GM19468 (cell line): ENCODE data around the gene ZNF197.
"Not testable (repeated sequence)": the region's sequence is repeated elsewhere in the genome, so short reads cannot be mapped to it uniquely, and the experiment has no call there.

Experiments used
- ATAC-seq: cut with Tn5 transposase; IDR thresholded peaks from one replicate; pipeline ENCODE4 v1.9.1; 2021; ENCODE audit warnings: mild to moderate bottlenecking, moderate library complexity, moderate number of reproducible peaks; ENCODE audit not compliant: unreplicated experiment; ENCODE audit errors: extremely low read depth

ZNF197 gene

GRCh38 chr3:44624749-44625480 lies at the start of gene ZNF197:
Gene ZNF197 (plus strand): TSS chr3:44625036. CDS start chr3:44629155, 4,119 bp downstream.
- peak; percentile 53 for ATAC-seq

GRCh38 chr3:44576613-44577012 lies 48.2 kb upstream of the ZNF197 start:
- no peak for ATAC-seq

DNA sequence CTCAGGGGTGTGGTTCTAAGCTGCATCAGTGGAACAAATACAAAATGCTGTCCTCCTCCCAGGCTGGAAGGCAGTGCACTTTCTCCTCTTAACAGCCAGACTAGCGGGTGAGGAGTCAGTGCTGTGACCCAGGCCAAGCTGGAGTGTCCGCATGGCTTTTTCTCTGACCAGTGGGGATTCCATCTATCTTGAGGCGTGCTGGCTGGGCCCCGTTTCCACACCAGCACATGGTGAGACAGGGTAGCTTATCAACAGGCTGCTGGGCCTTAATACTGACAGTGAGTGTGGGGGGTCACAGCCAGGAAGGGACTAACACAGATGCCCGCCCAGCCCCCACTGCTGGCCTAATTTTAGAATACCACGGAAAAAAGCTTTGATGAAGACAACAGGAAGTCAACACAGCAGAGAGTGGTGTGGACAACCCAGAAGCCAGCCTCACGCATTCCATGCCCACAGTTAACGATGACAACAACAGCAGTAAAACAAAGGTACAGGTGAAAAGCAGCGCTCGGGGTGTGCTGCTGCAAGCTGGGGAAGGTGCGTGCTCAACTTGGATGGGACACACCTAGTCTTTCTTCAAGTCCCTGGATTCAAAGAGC lies 47.4 kb upstream of the ZNF197 start:
- ATAC-seq: not testable (repeated sequence)

DNA sequence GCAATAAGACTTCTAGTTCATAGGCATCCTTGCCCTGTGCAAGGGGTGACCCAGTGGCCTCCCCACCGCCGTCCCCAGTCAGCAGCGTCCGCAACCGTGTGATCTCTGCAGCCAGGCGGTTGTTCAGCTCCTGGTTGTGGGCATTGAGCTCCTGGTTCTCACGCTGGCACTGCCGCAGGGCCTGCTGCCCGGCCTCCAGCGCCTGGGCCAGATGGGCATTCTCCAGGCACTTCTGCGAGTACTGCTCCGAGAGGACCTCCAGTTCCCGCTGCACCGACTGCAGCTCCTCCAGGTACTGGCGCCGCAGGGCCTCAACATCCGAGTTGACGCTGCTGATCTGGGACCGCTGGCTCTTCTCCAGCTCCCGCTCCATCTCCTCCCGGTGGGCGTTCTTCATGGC lies 46.5 kb upstream of the ZNF197 start:
- not testable (repeated sequence) for ATAC-seq

DNA sequence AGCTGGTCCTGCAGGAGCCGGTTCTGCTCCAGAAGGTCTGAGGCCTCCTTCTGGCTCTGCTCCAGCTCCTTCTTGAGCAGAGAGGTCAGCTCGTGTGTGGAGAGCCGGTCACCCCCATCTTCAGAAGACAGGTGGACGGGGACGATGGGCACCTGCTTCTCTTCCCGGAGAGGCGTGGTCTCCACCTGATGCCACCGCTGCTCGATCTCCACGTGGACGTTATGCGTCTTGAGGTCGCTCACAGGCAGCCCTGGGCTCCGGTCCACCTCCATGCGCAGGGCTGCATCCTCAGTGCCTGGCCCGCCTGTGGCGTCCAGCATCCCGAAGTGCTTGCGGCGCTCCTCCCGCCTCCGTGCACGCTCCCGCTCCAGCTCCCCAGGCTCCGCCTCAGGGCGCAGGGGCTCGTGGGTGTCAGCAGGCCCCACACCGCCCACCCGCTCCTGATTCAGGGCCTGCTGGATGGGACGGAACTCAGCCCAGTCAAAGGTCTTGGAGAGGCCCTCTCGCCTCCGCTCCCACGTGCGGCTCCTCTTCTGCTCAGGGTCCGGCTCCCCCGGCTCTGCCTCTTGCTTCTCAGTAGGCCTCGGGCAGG lies 45.8 kb upstream of the ZNF197 start:
- ATAC-seq: not testable (repeated sequence)

- not testable (repeated sequence) for ATAC-seq
Observed at GRCh38 chr3:44579749-44580148, 45.1 kb upstream of the ZNF197 start.

GRCh38 chr3:44580971-44581370 lies 43.9 kb upstream of the ZNF197 start:
- ATAC-seq: not testable (repeated sequence)

- no peak for ATAC-seq
Observed at GRCh38 chr3:44584646-44585501, 40.0 kb upstream of the ZNF197 start, which contains the start of gene ZNF660. Gene ZNF660 (plus strand): TSS chr3:44584964. CDS start chr3:44594194, 9,230 bp downstream.

DNA sequence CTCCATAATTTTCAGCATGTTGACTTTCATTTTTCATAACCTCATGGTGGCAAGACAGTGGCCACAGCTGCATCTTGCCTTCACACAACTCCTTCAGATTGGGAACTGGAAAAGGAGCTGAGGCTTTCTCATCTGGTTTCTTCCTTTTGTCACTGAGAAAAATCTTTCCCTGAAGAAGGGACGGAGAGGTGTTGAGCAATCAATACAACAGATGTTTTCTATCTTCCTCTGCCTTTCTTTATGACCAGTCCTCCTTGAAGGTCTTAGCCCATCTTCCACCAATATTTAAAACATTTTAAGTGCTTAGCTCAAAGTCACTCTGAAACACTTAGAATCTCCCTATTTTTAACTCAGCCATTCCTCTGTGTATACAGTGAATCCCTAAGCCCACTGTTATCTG lies 28.2 kb upstream of the ZNF197 start:
- ATAC-seq: no peak

DNA sequence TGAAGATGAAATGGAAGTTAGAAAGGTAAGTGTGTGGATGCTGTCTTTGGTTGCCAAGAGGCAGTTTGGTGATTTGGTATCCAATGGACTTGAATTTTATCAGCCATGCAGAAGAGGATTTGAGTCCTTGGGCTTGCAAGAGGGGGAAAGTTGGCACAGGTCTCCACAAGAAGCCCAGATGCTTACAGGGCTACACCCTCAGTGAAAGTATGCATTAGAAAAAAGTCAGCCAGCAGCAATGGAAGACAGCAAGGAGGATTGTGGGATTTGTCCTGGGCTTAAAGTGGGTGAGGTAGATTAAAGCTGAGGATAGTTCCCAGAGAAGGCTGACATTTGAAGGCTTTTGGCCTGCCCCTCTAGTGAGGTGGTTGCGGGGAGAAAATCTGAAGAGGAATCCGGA lies 23.1 kb upstream of the ZNF197 start:
- ATAC-seq: no peak

GRCh38 chr3:44612678-44613077 lies 12.2 kb upstream of the ZNF197 start:
- no peak for ATAC-seq

DNA sequence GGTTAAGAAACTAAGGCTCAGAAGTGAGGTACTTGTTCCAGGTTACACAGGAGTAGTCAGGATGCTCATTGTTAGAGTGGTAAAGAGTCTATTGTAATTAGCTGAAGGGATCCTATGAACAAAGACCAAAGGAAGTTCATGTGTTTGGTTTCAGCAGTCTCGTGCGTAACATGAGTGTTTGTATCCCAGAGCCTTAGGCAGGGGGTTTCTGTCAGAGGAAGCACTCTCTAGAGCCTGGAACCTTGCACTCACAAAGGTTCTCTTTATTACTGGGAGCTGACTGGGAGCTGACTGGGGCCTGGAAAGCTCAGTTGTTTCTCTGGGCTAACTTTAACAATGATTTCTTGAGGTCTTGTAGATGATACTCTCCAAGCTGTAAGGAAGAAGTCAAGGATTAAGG lies 3.9 kb downstream of the ZNF197 start:
- no peak for ATAC-seq

- no peak for ATAC-seq
Observed at GRCh38 chr3:44632193-44632592, 7.4 kb downstream of the ZNF197 start.

DNA sequence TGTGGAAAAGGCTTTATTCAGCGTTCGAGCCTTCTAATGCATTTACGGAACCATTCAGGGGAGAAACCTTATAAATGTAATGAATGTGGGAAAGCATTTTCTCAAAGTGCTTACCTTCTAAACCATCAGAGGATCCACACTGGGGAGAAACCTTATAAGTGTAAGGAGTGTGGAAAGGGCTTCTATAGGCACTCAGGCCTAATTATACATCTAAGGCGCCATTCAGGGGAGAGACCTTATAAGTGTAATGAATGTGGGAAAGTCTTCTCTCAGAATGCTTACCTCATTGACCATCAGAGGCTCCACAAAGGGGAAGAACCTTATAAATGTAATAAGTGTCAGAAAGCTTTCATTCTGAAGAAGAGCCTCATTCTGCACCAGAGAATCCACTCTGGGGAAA lies 17.5 kb downstream of the ZNF197 start:
- ATAC-seq: no peak

DNA sequence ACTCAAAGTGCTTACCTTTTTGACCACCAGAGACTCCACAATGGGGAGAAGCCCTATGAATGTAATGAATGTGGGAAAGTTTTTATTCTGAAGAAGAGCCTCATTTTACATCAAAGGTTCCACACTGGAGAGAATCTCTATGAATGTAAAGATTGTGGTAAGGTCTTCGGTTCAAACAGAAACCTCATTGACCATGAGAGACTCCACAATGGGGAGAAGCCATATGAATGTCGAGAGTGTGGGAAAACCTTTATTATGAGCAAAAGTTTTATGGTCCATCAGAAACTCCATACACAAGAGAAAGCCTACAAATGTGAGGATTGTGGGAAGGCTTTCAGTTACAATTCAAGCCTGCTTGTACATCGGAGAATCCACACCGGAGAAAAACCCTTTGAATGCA lies 18.2 kb downstream of the ZNF197 start:
- no peak for ATAC-seq

- no peak for ATAC-seq
Observed at GRCh38 chr3:44647771-44648170, 22.9 kb downstream of the ZNF197 start.

DNA sequence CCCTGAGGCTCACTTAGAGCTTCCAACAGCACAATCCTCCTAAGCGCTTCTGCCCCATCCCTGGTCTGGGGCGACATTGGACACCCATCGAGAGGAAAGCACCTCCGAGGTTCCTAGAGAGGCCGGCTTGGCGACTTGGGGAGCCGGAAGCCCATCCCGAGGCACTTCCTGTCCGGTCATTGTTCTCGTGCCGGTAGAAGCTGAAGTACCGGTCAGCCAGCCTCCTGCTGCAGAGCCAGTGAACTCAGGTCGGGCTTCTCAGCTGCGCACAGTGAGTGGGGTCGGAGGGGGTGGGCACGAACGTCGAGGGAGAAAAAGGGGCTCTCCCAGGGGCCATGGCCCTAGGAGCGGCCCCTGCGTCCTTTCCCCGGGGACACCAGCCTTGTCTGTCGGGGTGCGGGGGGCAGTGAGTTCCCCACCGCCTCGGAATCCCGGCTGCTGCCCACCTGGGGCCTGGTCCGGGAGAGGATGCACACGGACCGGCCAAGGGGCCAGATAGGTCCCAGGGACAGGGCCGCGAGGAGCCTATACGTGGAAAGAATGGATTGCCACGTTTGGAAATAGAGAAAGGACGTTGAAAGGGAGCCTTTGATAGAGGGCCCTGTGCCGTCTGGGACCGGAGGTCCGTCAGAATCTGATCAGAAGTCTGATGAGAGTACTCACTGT lies 23.9 kb downstream of the ZNF197 start, which contains the start of gene ZNF35:
Gene ZNF35, plus strand, starts transcription at position 169 of the 666 bp plus-strand sequence. CDS start 2,336 bp downstream, outside the sequence.
- peak; percentile 84 for ATAC-seq

GRCh38 chr3:44649709-44650108 lies 24.9 kb downstream of the ZNF197 start:
- no peak for ATAC-seq

GRCh38 chr3:44654039-44654438 lies 29.2 kb downstream of the ZNF197 start:
- no peak for ATAC-seq

- no peak for ATAC-seq
Observed at GRCh38 chr3:44659015-44659414, 34.2 kb downstream of the ZNF197 start.
